ENCODE results near the gene OR5L2.
"Not testable (repeated sequence)": the region's sequence is repeated elsewhere in the genome, so short reads cannot be mapped to it uniquely, and the experiment has no call there.

The OR5L2 gene

GRCh38 chr11:55838452-55838851 lies 11.4 kb downstream of the OR5L2 start, which contains the start of gene OR5D16:
Gene OR5D16, plus strand, starts transcription at chr11:55838752. Its CDS starts 0 bp downstream, at chr11:55838752.
- DNase-seq (ENCODE audit: low read depth) = no peak
- TF ChIP-seq CTCF (IDR thresholded peaks at IDR 0.05; ENCODE audit: insufficient read depth, low read depth, low read length, missing control alignments) = no peak

GRCh38 chr11:55847453-55847852 lies 20.4 kb downstream of the OR5L2 start:
- DNase-seq (ENCODE audit: low read depth) = no peak

More at GRCh38 chr11:55838452-55838851, 11.4 kb downstream of the OR5L2 start, which contains the start of gene OR5D16:
- H3K4me3 ChIP-seq (ENCODE audit: low read depth, low read length) = no peak within 1 kb of the TSS

GRCh38 chr11:55849037-55849436 lies 22.0 kb downstream of the OR5L2 start:
- DNase-seq (ENCODE audit: low read depth) = no peak
- no peak overlapping the region for H3K4me3 ChIP-seq (ENCODE audit: low read depth, low read length)
- no peak for TF ChIP-seq CTCF (IDR thresholded peaks at IDR 0.05; ENCODE audit: insufficient read depth, low read depth, low read length, missing control alignments)

More at GRCh38 chr11:55847453-55847852, 20.4 kb downstream of the OR5L2 start:
- TF ChIP-seq CTCF (IDR thresholded peaks at IDR 0.05; ENCODE audit: insufficient read depth, low read depth, low read length, missing control alignments) = no peak
- H3K4me3 ChIP-seq (ENCODE audit: low read depth, low read length) = no peak overlapping the region

- no peak for DNase-seq (ENCODE audit: low read depth)
- no peak overlapping the region for H3K4me3 ChIP-seq (ENCODE audit: low read depth, low read length)
- no peak for TF ChIP-seq CTCF (IDR thresholded peaks at IDR 0.05; ENCODE audit: insufficient read depth, low read depth, low read length, missing control alignments)
These were observed 25.1 kb downstream of the OR5L2 start for GRCh38 chr11:55852141-55852540.

GRCh38 chr11:55854704-55855103 lies 27.7 kb downstream of the OR5L2 start:
- no peak overlapping the region for H3K4me3 ChIP-seq (ENCODE audit: low read depth, low read length)
- TF ChIP-seq CTCF (IDR thresholded peaks at IDR 0.05; ENCODE audit: insufficient read depth, low read depth, low read length, missing control alignments) = no peak
- DNase-seq (ENCODE audit: low read depth) = peak; percentile 2

- DNase-seq (ENCODE audit: low read depth) = peak; percentile 72
- not testable (repeated sequence) for H3K4me3 ChIP-seq (ENCODE audit: low read depth, low read length)
These were observed 40.3 kb downstream of the OR5L2 start for GRCh38 chr11:55867354-55867753.

- not testable (repeated sequence) for H3K4me3 ChIP-seq (ENCODE audit: low read depth, low read length); DNase-seq (ENCODE audit: low read depth)
These were observed 45.7 kb downstream of the OR5L2 start for GRCh38 chr11:55872731-55873130.

- not testable (repeated sequence) for DNase-seq (ENCODE audit: low read depth)
These were observed 46.1 kb downstream of the OR5L2 start for GRCh38 chr11:55873146-55873545.

More at GRCh38 chr11:55873146-55873545, 46.1 kb downstream of the OR5L2 start:
- H3K4me3 ChIP-seq (ENCODE audit: low read depth, low read length) = not testable (repeated sequence)

All from GM12865 (cell line).